ENCODE data around the gene SNX33.

SNX33 gene

DNA sequence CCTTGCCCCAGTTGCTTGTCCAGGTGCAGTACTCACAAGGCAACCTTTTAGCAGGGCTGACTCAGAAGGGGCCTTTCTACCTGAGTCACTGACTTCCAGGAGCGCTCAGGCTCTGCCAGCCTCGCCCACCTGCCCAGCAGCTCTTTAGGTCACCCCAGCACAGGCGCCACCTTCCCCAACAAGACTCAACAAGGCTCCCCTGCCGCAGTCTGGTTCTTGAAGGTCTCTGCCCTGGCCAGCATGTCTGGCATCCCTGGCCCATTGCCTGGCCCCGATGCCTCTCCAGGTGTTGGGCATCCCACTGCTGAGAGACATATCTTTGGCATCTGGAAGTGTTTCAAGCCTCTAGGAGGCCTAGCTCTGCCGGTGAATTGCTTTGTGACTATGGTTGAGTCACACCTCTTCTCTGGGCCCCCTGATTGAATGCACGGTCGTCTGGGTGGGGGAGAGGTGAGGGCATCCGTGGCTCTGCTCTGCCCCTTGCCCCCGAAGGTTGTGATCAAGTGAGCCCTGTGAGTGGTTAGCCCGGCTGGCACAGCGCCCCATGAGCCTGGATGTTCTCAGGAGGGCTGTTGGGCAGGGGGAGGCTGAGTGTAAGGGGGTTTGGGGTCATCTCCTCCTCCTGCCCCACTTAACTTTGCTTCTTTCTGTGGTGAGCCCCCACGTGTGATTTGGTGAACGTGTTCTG is 21.6 kb downstream of the SNX33 start:
- TF ChIP-seq EZH2phosphoT487 (IDR thresholded peaks at IDR 0.05; ENCODE audit: borderline replicate concordance), result no peak
- TF ChIP-seq, protein P1, sequence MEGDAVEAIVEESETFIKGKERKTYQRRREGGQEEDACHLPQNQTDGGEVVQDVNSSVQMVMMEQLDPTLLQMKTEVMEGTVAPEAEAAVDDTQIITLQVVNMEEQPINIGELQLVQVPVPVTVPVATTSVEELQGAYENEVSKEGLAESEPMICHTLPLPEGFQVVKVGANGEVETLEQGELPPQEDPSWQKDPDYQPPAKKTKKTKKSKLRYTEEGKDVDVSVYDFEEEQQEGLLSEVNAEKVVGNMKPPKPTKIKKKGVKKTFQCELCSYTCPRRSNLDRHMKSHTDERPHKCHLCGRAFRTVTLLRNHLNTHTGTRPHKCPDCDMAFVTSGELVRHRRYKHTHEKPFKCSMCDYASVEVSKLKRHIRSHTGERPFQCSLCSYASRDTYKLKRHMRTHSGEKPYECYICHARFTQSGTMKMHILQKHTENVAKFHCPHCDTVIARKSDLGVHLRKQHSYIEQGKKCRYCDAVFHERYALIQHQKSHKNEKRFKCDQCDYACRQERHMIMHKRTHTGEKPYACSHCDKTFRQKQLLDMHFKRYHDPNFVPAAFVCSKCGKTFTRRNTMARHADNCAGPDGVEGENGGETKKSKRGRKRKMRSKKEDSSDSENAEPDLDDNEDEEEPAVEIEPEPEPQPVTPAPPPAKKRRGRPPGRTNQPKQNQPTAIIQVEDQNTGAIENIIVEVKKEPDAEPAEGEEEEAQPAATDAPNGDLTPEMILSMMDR (conservative IDR thresholded peaks at IDR 0.05; ENCODE audit: low read length), result no peak
- Histone ChIP-seq H3K9ac (ENCODE audit: low read depth, low read length, poor library complexity, severe bottlenecking) (no peak overlapping the region), H3K9me3 (ENCODE audit: insufficient read depth, low read depth, low read length) (no peaks in the 10 kb centered on the region), H3F3A (ENCODE audit: low read depth) (no peaks in the 10 kb centered on the region), H3K9me2 (replicated peaks; ENCODE audit: low read depth, low read length) (no peaks in the 10 kb centered on the region), H3K4me1 (ENCODE audit: insufficient read depth, low read length, poor library complexity, severe bottlenecking) (no peaks in the 10 kb centered on the region), H2AFZ (ENCODE audit: low read length) (no peak overlapping the region), H3K27me3 (ENCODE audit: insufficient read depth, low read length, poor library complexity, severe bottlenecking) (no peaks in the 10 kb centered on the region), H3K4me3 (ENCODE audit: low read length, poor library complexity, severe bottlenecking) (no peak overlapping the region), H3K36me3 (ENCODE audit: insufficient read depth, low read length) (no peaks in the 10 kb centered on the region), H3K79me2 (ENCODE audit: insufficient read depth, low read length) (no peaks in the 10 kb centered on the region), H4K20me1 (ENCODE audit: insufficient read depth, low read length, poor library complexity, severe bottlenecking) (no peaks in the 10 kb centered on the region), H3K4me2 (ENCODE audit: low read depth, low read length, poor library complexity, severe bottlenecking) (no peak overlapping the region)

DNA sequence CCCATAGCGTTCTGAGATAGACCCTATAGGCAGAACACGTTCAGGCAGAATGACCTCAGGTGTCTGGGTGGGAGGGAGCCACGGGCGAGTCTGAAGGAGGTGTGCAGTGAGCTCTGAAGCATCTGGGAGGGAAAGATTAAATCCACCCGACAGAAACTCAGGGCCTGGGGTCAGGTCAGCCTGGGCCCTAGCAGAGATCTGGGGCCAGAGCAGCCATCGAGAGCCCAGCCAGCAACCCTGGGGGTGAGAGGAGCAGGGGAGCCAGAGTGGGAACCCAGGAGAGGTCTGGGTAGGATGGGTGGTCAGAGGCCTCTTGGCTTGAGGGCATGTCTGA is 22.1 kb downstream of the SNX33 start:
- Histone ChIP-seq H3F3A (ENCODE audit: low read depth) (no peaks in the 10 kb centered on the region), H3K9me3 (ENCODE audit: insufficient read depth, low read depth, low read length) (no peaks in the 10 kb centered on the region), H3K9me2 (replicated peaks; ENCODE audit: low read depth, low read length) (no peaks in the 10 kb centered on the region), H3K36me3 (ENCODE audit: insufficient read depth, low read length) (no peaks in the 10 kb centered on the region), H2AFZ (ENCODE audit: low read length) (no peak overlapping the region), H3K4me3 (ENCODE audit: low read length, poor library complexity, severe bottlenecking) (no peak overlapping the region), H3K4me2 (ENCODE audit: low read depth, low read length, poor library complexity, severe bottlenecking) (no peak overlapping the region), H3K4me1 (ENCODE audit: insufficient read depth, low read length, poor library complexity, severe bottlenecking) (no peaks in the 10 kb centered on the region), H3K9ac (ENCODE audit: low read depth, low read length, poor library complexity, severe bottlenecking) (no peak overlapping the region), H3K79me2 (ENCODE audit: insufficient read depth, low read length) (no peaks in the 10 kb centered on the region), H3K27me3 (ENCODE audit: insufficient read depth, low read length, poor library complexity, severe bottlenecking) (no peaks in the 10 kb centered on the region), H4K20me1 (ENCODE audit: insufficient read depth, low read length, poor library complexity, severe bottlenecking) (no peaks in the 10 kb centered on the region)
- TF ChIP-seq, protein P1 (conservative IDR thresholded peaks at IDR 0.05; ENCODE audit: low read length), result no peak
- no peak for TF ChIP-seq EZH2phosphoT487 (IDR thresholded peaks at IDR 0.05; ENCODE audit: borderline replicate concordance)

DNA sequence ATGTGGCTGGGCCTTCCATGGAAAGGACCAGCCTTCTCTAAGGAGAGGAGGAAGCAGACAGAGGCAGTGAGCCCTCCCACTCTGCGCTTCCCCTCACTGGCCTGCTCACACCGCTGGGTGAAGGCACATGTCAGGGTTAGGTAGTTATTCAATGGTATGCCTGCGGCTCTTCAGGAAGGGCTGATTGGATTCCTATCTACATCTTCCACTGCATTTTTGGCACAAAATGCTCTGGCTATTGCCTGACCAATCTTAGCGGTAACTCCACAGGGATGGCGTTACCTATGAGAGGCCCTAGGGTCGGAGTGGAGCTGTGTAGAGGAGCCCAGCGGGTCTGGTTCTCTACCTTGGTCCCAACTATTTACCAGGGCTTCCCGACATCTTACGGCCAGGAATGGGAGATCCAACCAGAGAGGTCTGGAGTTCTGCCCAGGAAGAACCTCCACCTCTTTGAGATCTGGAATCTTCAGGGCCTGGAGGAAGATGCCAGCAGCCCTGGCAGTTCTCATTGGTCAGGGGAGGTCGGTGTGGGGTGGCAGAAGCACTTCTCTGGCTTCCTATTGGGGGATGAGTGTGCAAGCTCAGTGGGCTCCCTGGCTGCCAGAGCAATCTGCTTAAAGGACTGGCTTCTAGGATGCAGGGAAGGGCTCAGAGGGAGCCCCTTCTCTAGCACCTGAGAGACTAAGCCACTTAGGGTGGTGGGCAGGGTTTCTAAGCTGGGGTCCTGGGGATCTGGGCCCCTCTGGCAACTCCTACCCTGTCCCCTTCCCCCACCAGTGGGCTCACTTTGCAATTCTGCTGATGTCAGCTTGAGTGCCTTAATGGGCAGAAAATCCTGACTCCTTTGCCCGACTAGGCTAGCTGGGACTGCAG is 24.3 kb downstream of the SNX33 start:
- Histone ChIP-seq H3K27me3 (ENCODE audit: insufficient read depth, low read length, poor library complexity, severe bottlenecking) (no peaks in the 10 kb centered on the region), H3K4me2 (ENCODE audit: low read depth, low read length, poor library complexity, severe bottlenecking) (no peak overlapping the region), H3K9me2 (replicated peaks; ENCODE audit: low read depth, low read length) (no peaks in the 10 kb centered on the region), H2AFZ (ENCODE audit: low read length) (no peak overlapping the region), H3K36me3 (ENCODE audit: insufficient read depth, low read length) (no peaks in the 10 kb centered on the region), H4K20me1 (ENCODE audit: insufficient read depth, low read length, poor library complexity, severe bottlenecking) (no peaks in the 10 kb centered on the region), H3K4me3 (ENCODE audit: low read length, poor library complexity, severe bottlenecking) (no peak overlapping the region), H3F3A (ENCODE audit: low read depth) (no peaks in the 10 kb centered on the region), H3K4me1 (ENCODE audit: insufficient read depth, low read length, poor library complexity, severe bottlenecking) (no peaks in the 10 kb centered on the region), H3K9ac (ENCODE audit: low read depth, low read length, poor library complexity, severe bottlenecking) (no peak overlapping the region), H3K9me3 (ENCODE audit: insufficient read depth, low read depth, low read length) (no peaks in the 10 kb centered on the region), H3K79me2 (ENCODE audit: insufficient read depth, low read length) (no peaks in the 10 kb centered on the region)
- TF ChIP-seq EZH2phosphoT487 (IDR thresholded peaks at IDR 0.05; ENCODE audit: borderline replicate concordance), result no peak
- TF ChIP-seq, protein P1 (conservative IDR thresholded peaks at IDR 0.05; ENCODE audit: low read length), result no peak

Data from Loucy (cell line).